GM18858 (cell line): ENCODE results near the gene BRSK1.

ENCODE experiments used
- ATAC-seq: cut with Tn5 transposase; IDR thresholded peaks from one replicate; pipeline ENCODE4 v1.9.1; 2021; ENCODE audit not compliant: unreplicated experiment

Gene BRSK1

GRCh38 chr19:55352040-55352439, 68.2 kb downstream of the BRSK1 start:
- ATAC-seq = no peak

GRCh38 chr19:55352549-55353145, 68.8 kb downstream of the BRSK1 start:
- no peak for ATAC-seq

- no peak for ATAC-seq
Observed at GRCh38 chr19:55353356-55353802, 69.6 kb downstream of the BRSK1 start.

GRCh38 chr19:55353803-55354697, 70.3 kb downstream of the BRSK1 start:
- ATAC-seq = no peak

- ATAC-seq = no peak
Observed at GRCh38 chr19:55354698-55355212, 71.0 kb downstream of the BRSK1 start, which contains the start of gene COX6B2. COX6B2 (minus strand) TSS chr19:55354719; CDS start chr19:55354521, 198 bp downstream.

GRCh38 chr19:55355213-55355821, 71.5 kb downstream of the BRSK1 start:
- ATAC-seq = no peak

- no peak for ATAC-seq
Observed at GRCh38 chr19:55358493-55358892, 74.7 kb downstream of the BRSK1 start.

- ATAC-seq = no peak
Observed at GRCh38 chr19:55358943-55359908, 75.4 kb downstream of the BRSK1 start.

GRCh38 chr19:55360902-55361301, 77.1 kb downstream of the BRSK1 start:
- no peak for ATAC-seq
